A673 (cell line): ENCODE data around the gene BABAM2. TPM values are rescaled to one million over a fixed set of nuclear protein-coding genes. Genes with fewer than 3 reads are reported as not detected.
"Not testable (repeated sequence)": the region's sequence is repeated elsewhere in the genome, so short reads cannot be mapped to it uniquely, and the experiment has no call there.

ENCODE experiments used
- BruUV-seq: library from RNA; stranded (reverse); fragments of 400-500 nt; replicated peaks from 2 replicates; lab custom pipeline; 2021; lab: Mats Ljungman, UMichigan
- CTCF ChIA-PET: fragments of 300-600 bp; sonication (Branson Sonifier 250); formaldehyde crosslinking; loops from one replicate; lab custom pipeline; 2022; ENCODE audit warnings: antibody characterized with exemption; lab: Charles Lee
- POLR2A ChIA-PET: fragments of 300-600 bp; sonication (Branson Sonifier 250); formaldehyde crosslinking; loops from one replicate; lab custom pipeline; 2022; ENCODE audit warnings: antibody characterized with exemption; ENCODE audit not compliant: low non-redundant PET; lab: Charles Lee
- DNase-seq: peaks from one replicate; pipeline ENCODE4 v3.0.0-alpha.2; 2015; ENCODE audit warnings: low spot score
- H3K27ac ChIP-seq: fragments of 200-600 bp; sonication (generic); 2 replicates; pipeline ENCODE4 v1.5.1; 2016; ENCODE audit warnings: mixed run types, low read depth, mild to moderate bottlenecking, mixed read lengths, antibody characterized with exemption, low read length; ENCODE audit not compliant: poor library complexity, severe bottlenecking
- H3K27me3 ChIP-seq: fragments of 200-600 bp; sonication (generic); replicated peaks from 2 replicates; pipeline ENCODE4 v1.6.1; 2017; ENCODE audit warnings: mixed run types, low read depth, mild to moderate bottlenecking, mixed read lengths, antibody characterized with exemption, low read length; ENCODE audit not compliant: insufficient read depth, poor library complexity
- H3K36me3 ChIP-seq: fragments of 200-600 bp; sonication (generic); 2 replicates; pipeline ENCODE4 v1.6.1; 2016; ENCODE audit warnings: mixed run types, mild to moderate bottlenecking, mixed read lengths, antibody characterized with exemption, low read length; ENCODE audit not compliant: insufficient read depth, poor library complexity, severe bottlenecking
- H3K4me1 ChIP-seq: fragments of 200-600 bp; sonication (generic); 2 replicates; pipeline ENCODE4 v1.6.1; 2017; ENCODE audit warnings: mixed run types, mild to moderate bottlenecking, mixed read lengths, antibody characterized with exemption, low read length; ENCODE audit not compliant: insufficient read depth, poor library complexity, severe bottlenecking
- H3K4me3 ChIP-seq: fragments of 200-600 bp; sonication (generic); 2 replicates; pipeline ENCODE4 v1.5.1; 2016; ENCODE audit warnings: low read depth, mixed run types, mild to moderate bottlenecking, mixed read lengths, low read length; ENCODE audit not compliant: poor library complexity, severe bottlenecking
- H3K9me3 ChIP-seq: fragments of 200-600 bp; sonication (generic); 2 replicates; pipeline ENCODE4 v1.6.1; 2016; ENCODE audit warnings: mixed run types, low read depth, mild to moderate bottlenecking, mixed read lengths, antibody characterized with exemption, low read length; ENCODE audit not compliant: poor library complexity, severe bottlenecking
- EZH2 ChIP-seq: fragments of 200-600 bp; sonication (generic); IDR thresholded peaks from 2 replicates; pipeline ENCODE4 v1.6.1; 2017; ENCODE audit warnings: borderline replicate concordance, low read depth, mild to moderate bottlenecking, mixed read lengths, antibody characterized with exemption, low read length; ENCODE audit not compliant: poor library complexity, severe bottlenecking
- intact Hi-C: fragments of 100-400 bp; cut with micrococcal nuclease; formaldehyde crosslinking; loops from one replicate; pipeline ENCODE4 v1.10.0; 2022; ENCODE audit not compliant: unreplicated experiment
- total RNA-seq: library from RNA; stranded (reverse); gene quantifications from 2 replicates; pipeline ENCODE4 v1.2.3, GENCODE V29; 2021
- TF ChIP-seq, protein P1 (sequence below): fragments of 300-800, 200-600 bp; sonication (generic); conservative IDR thresholded peaks from 2 replicates; pipeline ENCODE4 v1.5.1; 2017; ENCODE audit warnings: low read depth, mild to moderate bottlenecking, antibody characterized with exemption, low read length, moderate library complexity, mixed read lengths

Gene BABAM2
- total RNA-seq, 1 experiment from 2014 or later, result 21.8 TPM

DNA sequence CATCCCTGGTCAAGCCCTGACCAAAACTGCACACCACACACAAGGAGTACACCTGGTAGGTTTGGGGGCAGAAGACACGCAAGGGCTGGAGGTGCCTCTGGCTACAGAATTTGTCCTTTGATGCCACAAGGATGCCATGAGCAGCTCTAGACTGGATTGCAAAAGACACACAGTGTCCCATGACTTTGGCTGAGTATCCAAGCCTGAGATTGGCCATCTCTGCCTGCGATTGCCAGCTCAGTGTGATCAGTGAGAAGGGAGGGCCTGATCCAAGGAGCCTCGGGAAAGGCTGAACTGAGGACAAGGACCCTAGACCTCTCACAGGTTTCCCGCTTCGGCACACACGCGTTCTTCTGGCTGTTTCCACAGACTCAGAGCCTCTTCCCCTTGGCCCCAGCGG, 442.2 kb downstream of the BABAM2 start:
- BruUV-seq, result no TSS peak
- intact Hi-C loops, result no loop called here
- Histone ChIP-seq H3K4me1 (no peaks in the 10 kb centered on the region), H3K9me3 (no peaks in the 10 kb centered on the region), H3K36me3 (no peaks in the 10 kb centered on the region), H3K4me3 (no peak overlapping the region), H3K27me3 (no peaks in the 10 kb centered on the region), H3K27ac (no peak overlapping the region)
- TF ChIP-seq EZH2, result no peak
- TF ChIP-seq, protein P1, sequence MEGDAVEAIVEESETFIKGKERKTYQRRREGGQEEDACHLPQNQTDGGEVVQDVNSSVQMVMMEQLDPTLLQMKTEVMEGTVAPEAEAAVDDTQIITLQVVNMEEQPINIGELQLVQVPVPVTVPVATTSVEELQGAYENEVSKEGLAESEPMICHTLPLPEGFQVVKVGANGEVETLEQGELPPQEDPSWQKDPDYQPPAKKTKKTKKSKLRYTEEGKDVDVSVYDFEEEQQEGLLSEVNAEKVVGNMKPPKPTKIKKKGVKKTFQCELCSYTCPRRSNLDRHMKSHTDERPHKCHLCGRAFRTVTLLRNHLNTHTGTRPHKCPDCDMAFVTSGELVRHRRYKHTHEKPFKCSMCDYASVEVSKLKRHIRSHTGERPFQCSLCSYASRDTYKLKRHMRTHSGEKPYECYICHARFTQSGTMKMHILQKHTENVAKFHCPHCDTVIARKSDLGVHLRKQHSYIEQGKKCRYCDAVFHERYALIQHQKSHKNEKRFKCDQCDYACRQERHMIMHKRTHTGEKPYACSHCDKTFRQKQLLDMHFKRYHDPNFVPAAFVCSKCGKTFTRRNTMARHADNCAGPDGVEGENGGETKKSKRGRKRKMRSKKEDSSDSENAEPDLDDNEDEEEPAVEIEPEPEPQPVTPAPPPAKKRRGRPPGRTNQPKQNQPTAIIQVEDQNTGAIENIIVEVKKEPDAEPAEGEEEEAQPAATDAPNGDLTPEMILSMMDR, result no peak
- ChIA-PET POLR2A (no interaction called here), CTCF (no interaction called here)
- no peak for DNase-seq

DNA sequence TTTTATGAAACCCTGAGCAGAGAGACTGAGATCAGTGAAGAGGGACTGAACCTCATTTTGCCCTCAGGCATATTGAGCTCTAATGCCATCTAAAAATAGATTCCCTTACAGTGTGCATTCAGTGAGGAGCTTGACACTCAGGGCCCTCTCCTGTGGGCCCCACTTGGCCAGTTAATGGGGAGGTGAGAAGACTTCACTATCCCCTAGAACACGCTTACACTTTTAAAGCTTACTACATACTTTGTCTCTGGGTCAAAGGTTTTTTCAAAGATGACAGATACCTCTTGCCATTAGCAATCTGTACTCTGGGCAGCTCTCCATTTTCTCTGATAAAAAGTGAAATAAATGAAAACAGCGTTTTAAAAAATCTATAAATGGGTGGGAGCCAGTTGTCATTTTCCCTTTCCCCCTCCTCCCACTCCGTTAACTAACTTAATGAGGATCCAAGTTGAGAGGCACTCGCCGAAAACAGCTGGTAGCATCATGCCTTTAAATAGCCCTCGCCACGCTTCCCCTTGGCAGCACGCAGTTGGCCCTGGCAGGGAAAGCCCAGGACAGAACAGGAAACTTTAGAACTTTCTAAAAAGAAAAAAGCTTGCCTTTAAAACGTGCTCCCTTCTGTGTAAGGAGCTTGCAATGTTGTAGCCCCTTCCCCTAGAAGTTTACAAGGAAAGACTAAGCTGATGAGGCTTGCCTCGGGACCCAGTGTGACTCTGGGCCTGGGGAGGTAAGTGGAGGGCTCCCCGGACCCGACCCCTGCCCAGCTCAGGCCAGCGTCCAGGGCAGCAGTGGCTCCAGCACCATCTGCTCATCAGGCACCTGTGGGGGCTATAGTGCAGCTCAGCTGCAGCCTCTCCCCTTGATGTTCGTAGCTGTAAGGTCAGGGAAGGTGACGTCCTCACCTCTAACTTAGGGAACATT, 443.3 kb downstream of the BABAM2 start:
- ChIA-PET POLR2A (interaction anchor here (0.5 kb wide), 1 partner anchor 220 kb away, joined by 4 read pairs; no protein-coding TSS in a partner anchor), CTCF (interaction anchor here (0.5 kb wide), 1 partner anchor 28 kb away, joined by 3 read pairs; no protein-coding TSS in a partner anchor)
- H3K27me3 ChIP-seq, result no peaks in the 10 kb centered on the region
- no peak overlapping the region for H3K4me3 ChIP-seq
- no peaks in the 10 kb centered on the region for H3K4me1 ChIP-seq
- no peak for DNase-seq
- H3K9me3 ChIP-seq, result no peaks in the 10 kb centered on the region
- H3K27ac ChIP-seq, result no peak overlapping the region
- TF ChIP-seq, protein P1, result no peak
- TF ChIP-seq EZH2, result no peak
- BruUV-seq, result no TSS peak
- intact Hi-C loops, result no loop called here
- no peaks in the 10 kb centered on the region for H3K36me3 ChIP-seq

DNA sequence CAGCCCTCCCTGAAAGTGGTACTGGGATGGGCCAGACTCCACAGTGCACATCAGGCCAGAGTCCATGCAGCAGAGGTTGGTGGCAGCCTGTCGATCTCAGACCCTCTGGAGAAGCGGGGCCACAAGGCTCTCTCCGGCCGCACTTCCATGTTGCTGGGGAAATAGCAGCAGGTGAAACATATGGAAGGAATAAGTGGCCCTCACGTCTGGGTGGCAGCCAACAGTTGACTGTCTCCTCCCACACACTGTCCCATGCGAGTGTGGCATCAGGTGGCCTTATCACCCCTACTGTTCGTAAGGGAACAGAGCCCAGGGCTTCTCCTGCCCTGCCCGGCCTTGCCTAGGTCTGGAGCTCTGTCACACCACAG, 444.0 kb downstream of the BABAM2 start:
- no peak overlapping the region for H3K4me3 ChIP-seq
- ChIA-PET POLR2A (no interaction called here), CTCF (interaction anchor here (0.5 kb wide), 1 partner anchor 27 kb away, joined by 3 read pairs; no protein-coding TSS in a partner anchor)
- TF ChIP-seq EZH2, result no peak
- TF ChIP-seq, protein P1, result no peak
- no peak overlapping the region for H3K27ac ChIP-seq
- intact Hi-C loops, result no loop called here
- no peaks in the 10 kb centered on the region for H3K36me3 ChIP-seq
- DNase-seq, result no peak
- no peaks in the 10 kb centered on the region for H3K27me3 ChIP-seq
- no peaks in the 10 kb centered on the region for H3K9me3 ChIP-seq
- no peaks in the 10 kb centered on the region for H3K4me1 ChIP-seq
- no TSS peak for BruUV-seq

DNA sequence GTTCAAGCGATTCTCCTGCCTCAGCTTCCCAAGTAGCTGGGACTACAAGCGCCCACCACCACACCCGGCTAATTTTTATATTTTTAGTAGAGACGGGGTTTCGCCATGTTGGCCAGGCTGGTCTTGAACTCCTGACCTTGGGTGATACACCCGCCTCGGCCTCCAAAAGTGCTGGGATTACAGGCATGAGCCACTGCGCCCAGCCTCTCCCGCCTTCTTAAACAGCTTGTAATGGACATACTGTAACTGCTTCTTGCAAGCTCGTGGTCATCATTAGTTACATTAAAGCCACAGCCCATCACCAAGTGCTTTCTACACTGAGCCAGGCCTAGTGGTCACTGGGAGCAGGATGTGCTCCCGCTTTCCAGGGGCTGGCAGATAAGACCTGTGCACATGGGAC, 444.7 kb downstream of the BABAM2 start:
- H3K9me3 ChIP-seq, H3K4me3 ChIP-seq, H3K36me3 ChIP-seq, DNase-seq, H3K27ac ChIP-seq, CTCF ChIA-PET, H3K4me1 ChIP-seq, H3K27me3 ChIP-seq, POLR2A ChIA-PET, BruUV-seq: not testable (repeated sequence)
- intact Hi-C loops, result loop anchor here (5.0 kb wide), 1 partner anchor 1422 kb away; no protein-coding TSS in a partner anchor
